ENCODE results near the gene QSOX2. TPM values are rescaled to one million over a fixed set of nuclear protein-coding genes. Genes with fewer than 3 reads are reported as not detected.

The QSOX2 gene
- total RNA-seq, 1 donor from 2014 or later: 7.8 TPM

GRCh38 chr9:136173648-136174290, 71.8 kb downstream of the QSOX2 start:
- no peak for DNase-seq

- no peak for DNase-seq
Observed at GRCh38 chr9:136172412-136173079, 73.1 kb downstream of the QSOX2 start.

- no peak for DNase-seq
Observed at GRCh38 chr9:136171801-136172411, 73.7 kb downstream of the QSOX2 start.

GRCh38 chr9:136171009-136171800, 74.4 kb downstream of the QSOX2 start:
- no peak for DNase-seq

- no peak for DNase-seq
Observed at GRCh38 chr9:136170006-136170901, 75.4 kb downstream of the QSOX2 start.

- DNase-seq: no peak
Observed at GRCh38 chr9:136169495-136169894, 76.1 kb downstream of the QSOX2 start.

- no peak for DNase-seq
Observed at GRCh38 chr9:136163248-136163850, 82.3 kb downstream of the QSOX2 start.

- DNase-seq: no peak
Observed at GRCh38 chr9:136160995-136161610, 84.5 kb downstream of the QSOX2 start.

- DNase-seq: no peak
Observed at GRCh38 chr9:136160381-136160841, 85.2 kb downstream of the QSOX2 start.

GRCh38 chr9:136159851-136160250, 85.8 kb downstream of the QSOX2 start:
- no peak for DNase-seq

GRCh38 chr9:136157477-136158265, 87.9 kb downstream of the QSOX2 start:
- DNase-seq: no peak

Other genes with a start within 250 kb of the QSOX2 start
- 2.9 TPM for gene NACC2, start 150.5 kb downstream of the QSOX2 start, total RNA-seq
- gene TMEM250, start 126.9 kb downstream of the QSOX2 start, total RNA-seq: 13.9 TPM
- gene LHX3, start 40.7 kb downstream of the QSOX2 start, total RNA-seq: 0.10 TPM
- 0.10 TPM for gene CCDC187, start 58.3 kb upstream of the QSOX2 start, total RNA-seq
- 18.6 TPM for gene GPSM1, start 81.7 kb upstream of the QSOX2 start, total RNA-seq
- 5.1 TPM for gene DNLZ, start 117.9 kb upstream of the QSOX2 start, total RNA-seq
- gene CARD9, start 127.9 kb upstream of the QSOX2 start, total RNA-seq: 3.0 TPM
- 5.7 TPM for gene SNAPC4, start 154.4 kb upstream of the QSOX2 start, total RNA-seq
- 21.4 TPM for gene ENTR1, start 164.8 kb upstream of the QSOX2 start, total RNA-seq
- 26.2 TPM for gene PMPCA, start 164.8 kb upstream of the QSOX2 start, total RNA-seq
- gene INPP5E, start 194.0 kb upstream of the QSOX2 start, total RNA-seq: 4.8 TPM
- 26.5 TPM for gene SEC16A, start 237.2 kb upstream of the QSOX2 start, total RNA-seq